ENCODE results near the gene MARCHF9.

DNA sequence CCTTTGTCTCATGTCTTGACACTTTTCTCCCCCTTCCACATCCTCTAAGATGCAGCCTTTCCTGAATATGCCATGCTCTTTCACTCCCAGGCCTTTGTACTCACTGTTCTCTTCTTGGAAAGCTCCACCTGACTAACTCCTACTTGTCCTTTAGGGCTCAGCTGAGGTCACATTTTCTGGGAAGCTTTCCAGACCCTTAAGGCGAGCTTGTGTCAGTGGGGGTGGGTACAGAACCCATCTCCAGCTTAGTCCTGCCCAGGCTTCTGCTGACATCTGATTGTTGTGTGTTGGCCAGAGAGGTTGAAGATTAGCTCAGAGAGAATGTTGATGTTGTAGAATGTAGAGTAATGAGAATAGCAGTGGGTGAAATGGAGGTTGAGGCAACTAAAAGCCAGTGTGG lies 24.8 kb downstream of the MARCHF9 start:
- TF ChIP-seq, protein P1, sequence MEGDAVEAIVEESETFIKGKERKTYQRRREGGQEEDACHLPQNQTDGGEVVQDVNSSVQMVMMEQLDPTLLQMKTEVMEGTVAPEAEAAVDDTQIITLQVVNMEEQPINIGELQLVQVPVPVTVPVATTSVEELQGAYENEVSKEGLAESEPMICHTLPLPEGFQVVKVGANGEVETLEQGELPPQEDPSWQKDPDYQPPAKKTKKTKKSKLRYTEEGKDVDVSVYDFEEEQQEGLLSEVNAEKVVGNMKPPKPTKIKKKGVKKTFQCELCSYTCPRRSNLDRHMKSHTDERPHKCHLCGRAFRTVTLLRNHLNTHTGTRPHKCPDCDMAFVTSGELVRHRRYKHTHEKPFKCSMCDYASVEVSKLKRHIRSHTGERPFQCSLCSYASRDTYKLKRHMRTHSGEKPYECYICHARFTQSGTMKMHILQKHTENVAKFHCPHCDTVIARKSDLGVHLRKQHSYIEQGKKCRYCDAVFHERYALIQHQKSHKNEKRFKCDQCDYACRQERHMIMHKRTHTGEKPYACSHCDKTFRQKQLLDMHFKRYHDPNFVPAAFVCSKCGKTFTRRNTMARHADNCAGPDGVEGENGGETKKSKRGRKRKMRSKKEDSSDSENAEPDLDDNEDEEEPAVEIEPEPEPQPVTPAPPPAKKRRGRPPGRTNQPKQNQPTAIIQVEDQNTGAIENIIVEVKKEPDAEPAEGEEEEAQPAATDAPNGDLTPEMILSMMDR (IDR thresholded peaks at IDR 0.05): no peak
- no peak for TF ChIP-seq EZH2 (IDR thresholded peaks at IDR 0.05)
